ENCODE measurements around the gene NXPH2.

The NXPH2 gene

GRCh38 chr2:138620431-138620830 lies 159.8 kb downstream of the NXPH2 start:
- TF ChIP-seq CTCF (conservative IDR thresholded peaks at IDR 0.05): no peak
- no peak overlapping the region for H3K27ac ChIP-seq
